HepG2 (cell line): ENCODE data around the gene C11orf91. TPM values are rescaled to one million over a fixed set of nuclear protein-coding genes. Genes with fewer than 3 reads are reported as not detected.
A peak's percentile ranks its signal among the peaks of the same experiment; 100 is the strongest.

Experiments
- ATF3 ChIP-seq: sonication (generic); formaldehyde crosslinking; IDR thresholded peaks from 2 replicates; pipeline ENCODE4 v1.4.0; 2020; ENCODE audit warnings: missing genetic modification reagents
- BRD4 ChIP-seq: sonication (generic); formaldehyde crosslinking; IDR thresholded peaks from 2 replicates; pipeline ENCODE4 v1.4.0; 2020; ENCODE audit warnings: missing genetic modification reagents
- GATAD1 ChIP-seq: IDR thresholded peaks from 2 replicates; pipeline ENCODE4 v1.6.1; 2016; ENCODE audit warnings: missing genetic modification reagents, missing compliant biosample characterization
- KDM4B ChIP-seq: sonication (generic); formaldehyde crosslinking; IDR thresholded peaks from 2 replicates; pipeline ENCODE4 v1.4.0; 2020; ENCODE audit warnings: missing genetic modification reagents
- KMT2A ChIP-seq: sonication (generic); formaldehyde crosslinking; IDR thresholded peaks from 2 replicates; pipeline ENCODE4 v1.4.0; 2020; ENCODE audit warnings: missing genetic modification reagents
- KMT2B ChIP-seq: IDR thresholded peaks from 2 replicates; pipeline ENCODE4 v1.6.1; 2016; ENCODE audit warnings: missing genetic modification reagents, missing compliant biosample characterization
- MTF2 ChIP-seq: sonication (generic); formaldehyde crosslinking; IDR thresholded peaks from 2 replicates; pipeline ENCODE4 v1.5.0; 2020; ENCODE audit warnings: missing genetic modification reagents, borderline replicate concordance
- NFYC ChIP-seq: IDR thresholded peaks from 2 replicates; pipeline ENCODE4 v1.6.1; 2016; ENCODE audit warnings: missing genetic modification reagents, missing compliant biosample characterization
- SATB2 ChIP-seq: sonication (generic); formaldehyde crosslinking; IDR thresholded peaks from 2 replicates; pipeline ENCODE4 v1.5.0; 2020; ENCODE audit warnings: missing genetic modification reagents
- SNAPC4 ChIP-seq: sonication (generic); formaldehyde crosslinking; IDR thresholded peaks from 2 replicates; pipeline ENCODE4 v1.4.0; 2020; ENCODE audit warnings: mild to moderate bottlenecking, missing genetic modification reagents
- TARDBP ChIP-seq: sonication (generic); formaldehyde crosslinking; IDR thresholded peaks from 2 replicates; pipeline ENCODE4 v1.8.0; 2022; ENCODE audit warnings: mild to moderate bottlenecking, missing genetic modification reagents
- ZBED4 ChIP-seq: sonication (generic); formaldehyde crosslinking; IDR thresholded peaks from 2 replicates; pipeline ENCODE4 v1.4.0; 2020; ENCODE audit warnings: missing genetic modification reagents, borderline replicate concordance
- ZNF160 ChIP-seq: sonication (generic); formaldehyde crosslinking; IDR thresholded peaks from 2 replicates; pipeline ENCODE4 v1.8.0; 2022; ENCODE audit warnings: mild to moderate bottlenecking, inconsistent platforms, missing genetic modification reagents
- ZNF572 ChIP-seq: sonication (generic); formaldehyde crosslinking; IDR thresholded peaks from 2 replicates; pipeline ENCODE4 v1.5.1; 2020; ENCODE audit warnings: mild to moderate bottlenecking, missing genetic modification reagents
- ZNF883 ChIP-seq: sonication (generic); formaldehyde crosslinking; IDR thresholded peaks from 2 replicates; pipeline ENCODE4 v1.5.1; 2020; ENCODE audit warnings: mild to moderate bottlenecking, missing genetic modification reagents; ENCODE audit errors: not compliant biosample characterization
- ZSCAN12 ChIP-seq: sonication (generic); formaldehyde crosslinking; IDR thresholded peaks from 2 replicates; pipeline ENCODE4 v1.9.0; 2021; ENCODE audit warnings: mild to moderate bottlenecking, missing genetic modification reagents
- ZSCAN29 ChIP-seq: sonication (generic); formaldehyde crosslinking; conservative IDR thresholded peaks from 2 replicates; pipeline ENCODE4 v1.4.0; 2020; ENCODE audit warnings: mild to moderate bottlenecking, missing genetic modification reagents
- polyA plus RNA-seq, 8 experiments: library from polyadenylated mRNA; depleted of rRNA in 3 of 8; stranded (reverse) in 7 of 8; unstranded in 1 of 8; fragments of >200 nt; fragmentation: Illumina TruSeq in 4 of 8; extraction: Trizol in 4 of 8; gene quantifications; 2 replicates each; pipeline versions ENCODE4 v1.2.1 to v1.2.3, GENCODE V29; 2011 to 2016; ENCODE audit warnings: low read depth in 4 of 8, missing spikeins in 1 of 8, mixed read lengths in 1 of 8; ENCODE audit not compliant: insufficient read depth in 1 of 8
- total RNA-seq, 5 experiments: library from RNA; depleted of rRNA; stranded (reverse); fragments of >200 nt; fragmentation: Illumina TruSeq; extraction: Trizol; gene quantifications; 2 replicates each; pipeline ENCODE4 v1.2.3, GENCODE V29; 2016; ENCODE audit warnings: low read depth in 1 of 5
- TF ChIP-seq, protein P1 (sequence below): sonication (generic); formaldehyde crosslinking; IDR thresholded peaks from 2 replicates; pipeline ENCODE4 v1.5.0; 2020; ENCODE audit warnings: missing genetic modification reagents, mild to moderate bottlenecking, borderline replicate concordance
- TF ChIP-seq, protein P2 (sequence below): sonication (generic); formaldehyde crosslinking; IDR thresholded peaks from 2 replicates; pipeline ENCODE4 v1.4.0; 2020; ENCODE audit warnings: missing genetic modification reagents

C11orf91 gene
- total and polyA plus RNA-seq, 2 of the 13 experiments (the other 11 are each of a cell fraction or from before 2014, with no cell fraction given) = 0.35 TPM; not detected in 1

DNA sequence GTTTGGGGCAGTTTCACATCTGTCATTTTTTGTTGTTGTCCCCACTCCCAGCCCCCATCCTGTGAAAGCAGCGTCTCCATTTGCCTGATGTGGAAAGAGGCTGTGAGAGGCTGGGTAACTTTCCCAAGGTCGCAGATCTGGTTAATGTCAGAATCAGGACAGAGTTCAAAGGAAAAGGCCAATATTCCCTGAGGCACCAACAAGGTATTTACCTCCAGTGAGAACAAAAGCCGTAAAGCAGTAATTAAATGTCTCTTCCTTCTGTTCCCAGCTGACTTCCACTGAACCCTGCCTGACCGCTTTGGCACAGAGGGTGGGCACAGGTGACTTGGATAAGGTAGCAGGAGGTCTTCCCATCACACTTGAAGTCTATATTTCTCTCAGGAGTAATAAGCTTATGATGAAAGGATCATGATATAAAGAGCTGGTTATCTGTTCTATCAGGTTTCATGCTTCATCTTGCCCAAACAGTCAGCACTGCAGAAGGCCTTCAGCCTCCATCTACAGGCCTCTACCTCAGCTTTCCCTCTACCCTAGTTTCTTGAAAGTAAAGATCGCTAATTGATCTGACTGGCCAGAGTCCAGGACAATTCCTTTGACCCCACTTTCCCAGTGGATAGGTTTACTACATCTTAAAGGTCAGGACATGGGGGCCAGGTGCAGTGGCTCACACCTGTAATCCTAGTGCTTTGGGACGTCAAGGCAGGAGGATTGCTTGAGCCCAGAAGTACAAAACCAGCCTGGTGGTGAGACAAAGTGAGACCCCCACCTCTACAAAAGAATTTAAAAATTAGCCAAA is 9.4 kb downstream of the C11orf91 start (continued):
- TF ChIP-seq ZBED4 (CRISPR knock-in tag) (no peak), TARDBP (CRISPR knock-in tag) (0 out of 2 replicates have a peak, but pooled peaks have one; percentile 52), GATAD1 (CRISPR knock-in tag) (0 out of 2 replicates have a peak, but pooled peaks have one; percentile 3), MTF2 (CRISPR knock-in tag) (no peak), KMT2A (CRISPR knock-in tag) (no peak), SNAPC4 (CRISPR knock-in tag) (no peak), ZNF883 (CRISPR knock-in tag) (no peak), BRD4 (CRISPR knock-in tag) (no peak), ZSCAN29 (CRISPR knock-in tag) (no peak), ZNF572 (CRISPR knock-in tag) (no peak), ZSCAN12 (no peak), KDM4B (CRISPR knock-in tag) (no peak), KMT2B (peak; percentile 48; the same call in 1 of the 2 replicates), NFYC (no peak), ZNF160 (no peak), ATF3 (CRISPR knock-in tag) (no peak), SATB2 (CRISPR knock-in tag) (no peak)
- TF ChIP-seq, protein P1, sequence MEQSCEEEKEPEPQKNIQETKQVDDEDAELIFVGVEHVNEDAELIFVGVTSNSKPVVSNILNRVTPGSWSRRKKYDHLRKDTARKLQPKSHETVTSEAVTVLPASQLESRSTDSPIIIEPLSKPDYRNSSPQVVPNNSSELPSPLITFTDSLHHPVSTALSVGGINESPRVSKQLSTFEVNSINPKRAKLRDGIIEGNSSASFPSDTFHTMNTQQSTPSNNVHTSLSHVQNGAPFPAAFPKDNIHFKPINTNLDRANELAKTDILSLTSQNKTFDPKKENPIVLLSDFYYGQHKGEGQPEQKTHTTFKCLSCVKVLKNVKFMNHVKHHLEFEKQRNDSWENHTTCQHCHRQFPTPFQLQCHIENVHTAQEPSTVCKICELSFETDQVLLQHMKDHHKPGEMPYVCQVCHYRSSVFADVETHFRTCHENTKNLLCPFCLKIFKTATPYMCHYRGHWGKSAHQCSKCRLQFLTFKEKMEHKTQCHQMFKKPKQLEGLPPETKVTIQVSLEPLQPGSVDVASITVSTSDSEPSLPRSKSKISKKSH = no peak
- TF ChIP-seq, protein P2, sequence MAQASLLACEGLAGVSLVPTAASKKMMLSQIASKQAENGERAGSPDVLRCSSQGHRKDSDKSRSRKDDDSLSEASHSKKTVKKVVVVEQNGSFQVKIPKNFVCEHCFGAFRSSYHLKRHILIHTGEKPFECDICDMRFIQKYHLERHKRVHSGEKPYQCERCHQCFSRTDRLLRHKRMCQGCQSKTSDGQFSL (CRISPR knock-in tag) = no peak
